Renal pelvis (tissue), 4 donors: ENCODE data around the gene PTPRN2. TPM values are rescaled to one million over a fixed set of nuclear protein-coding genes. Genes with fewer than 3 reads are reported as not detected.

Source experiments
- DNase-seq: peaks from one replicate; pipeline ENCODE4 v3.0.0-alpha.2; 2013
- polyA plus RNA-seq, 3 donors: library from polyadenylated mRNA; unstranded; fragments of 120-200 nt; gene quantifications; one replicate each; pipeline ENCODE4 v1.2.1, GENCODE V29; 2013; ENCODE audit not compliant: insufficient read length in 3 of 3

Gene PTPRN2
- polyA plus RNA-seq, 3 donors, result 6.6 to 7.5 (median 7.4) TPM

GRCh38 chr7:157799076-157799685 is 788.4 kb downstream of the PTPRN2 start:
- no peak for DNase-seq

- DNase-seq, result no peak
Measured at GRCh38 chr7:157797361-157797760, 790.3 kb downstream of the PTPRN2 start.

GRCh38 chr7:157796846-157797245 is 790.8 kb downstream of the PTPRN2 start:
- DNase-seq, result no peak

- DNase-seq, result no peak
Measured at GRCh38 chr7:157795643-157796042, 792.0 kb downstream of the PTPRN2 start.

GRCh38 chr7:157795199-157795598 is 792.4 kb downstream of the PTPRN2 start:
- DNase-seq, result no peak

DNA sequence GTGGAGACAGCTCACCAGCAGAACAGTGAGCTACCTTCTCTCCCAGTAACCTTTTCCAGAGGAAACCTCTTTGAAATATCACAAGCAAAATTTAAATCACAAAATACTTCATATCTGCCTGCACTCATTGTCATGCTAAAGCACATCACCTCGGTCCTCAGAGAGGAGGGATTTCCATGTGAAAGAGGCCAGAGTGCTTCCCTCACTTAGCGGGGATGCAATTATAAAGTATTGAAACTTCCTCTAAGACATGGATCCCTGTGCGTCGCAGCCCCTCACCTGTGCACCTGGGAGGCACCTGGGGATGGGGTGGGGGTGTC is 792.9 kb downstream of the PTPRN2 start:
- no peak for DNase-seq

DNA sequence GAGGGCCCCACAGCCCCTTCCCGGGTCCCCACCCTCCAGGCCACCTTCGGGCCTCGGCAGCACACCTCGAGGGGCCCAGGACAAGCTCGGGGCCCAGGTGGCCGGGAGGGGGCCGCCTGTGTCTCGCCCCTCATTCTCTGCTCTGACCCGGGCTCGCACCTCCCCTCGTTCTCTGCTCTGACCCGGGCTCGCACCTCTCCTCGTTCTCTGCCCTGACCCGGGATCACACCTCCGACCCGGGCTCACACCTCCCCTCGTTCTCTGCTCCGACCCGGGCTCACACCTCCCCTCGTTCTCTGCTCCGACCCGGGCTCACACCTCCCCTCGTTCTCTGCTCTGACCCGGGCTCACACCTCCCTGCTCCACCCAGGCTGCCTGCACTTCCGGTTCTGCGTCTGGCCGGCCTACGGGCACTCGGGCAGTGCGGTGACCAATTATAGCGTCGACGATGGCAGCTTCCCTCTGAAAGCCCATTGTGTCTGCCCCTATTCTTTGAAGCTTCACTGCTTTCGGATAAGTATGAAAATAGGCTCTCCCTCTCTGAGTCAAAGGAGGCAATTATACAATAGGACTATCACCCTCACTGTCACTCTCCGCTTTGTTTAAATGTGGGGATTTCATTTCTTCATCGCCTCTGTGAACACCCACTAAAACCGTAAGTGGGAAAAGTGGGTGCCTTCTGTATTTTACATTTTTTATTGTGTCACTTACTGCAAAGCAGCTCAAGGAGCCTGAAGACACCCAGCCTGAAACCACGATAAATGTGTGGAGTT is 793.5 kb downstream of the PTPRN2 start:
- no peak for DNase-seq

DNA sequence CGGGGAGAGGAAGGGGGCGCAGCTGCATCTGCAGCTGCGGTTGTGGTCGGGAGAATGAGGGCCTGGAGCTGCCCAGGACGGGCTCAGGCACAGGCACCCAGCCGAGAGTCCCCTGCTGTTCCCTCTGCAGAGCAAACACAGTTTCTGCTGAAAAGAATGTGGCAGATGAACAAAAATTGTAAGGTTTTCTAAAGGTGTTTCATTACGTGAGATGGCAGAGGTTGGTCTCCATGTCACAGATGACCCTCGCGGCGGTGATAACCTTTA is 794.6 kb downstream of the PTPRN2 start:
- no peak for DNase-seq

- DNase-seq, result no peak
Measured at GRCh38 chr7:157792241-157793086, 795.2 kb downstream of the PTPRN2 start.

DNA sequence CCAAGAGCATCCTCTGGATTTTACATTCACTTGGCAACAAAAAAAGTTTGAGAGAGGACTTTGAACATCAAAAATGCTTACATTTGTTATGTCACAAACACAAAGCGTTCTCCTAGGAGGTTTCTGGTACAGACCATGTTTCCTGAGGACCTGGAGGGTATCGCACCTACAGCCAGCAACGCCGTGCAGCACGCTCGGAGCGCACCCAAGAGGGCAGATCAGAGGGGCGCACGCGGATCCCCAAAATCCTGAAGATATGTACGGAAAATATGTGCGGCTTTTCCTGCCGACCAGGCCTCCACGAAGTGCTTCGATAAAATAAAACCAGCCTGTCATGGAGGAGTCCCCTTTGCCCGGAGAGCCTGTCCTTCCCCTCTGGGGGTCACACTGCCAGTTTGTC is 796.0 kb downstream of the PTPRN2 start:
- no peak for DNase-seq

- DNase-seq, result no peak
Measured at GRCh38 chr7:157791261-157791660, 796.4 kb downstream of the PTPRN2 start.

GRCh38 chr7:157789942-157790341 is 797.7 kb downstream of the PTPRN2 start:
- no peak for DNase-seq

- DNase-seq, result no peak
Measured at GRCh38 chr7:157789094-157789493, 798.5 kb downstream of the PTPRN2 start.

DNA sequence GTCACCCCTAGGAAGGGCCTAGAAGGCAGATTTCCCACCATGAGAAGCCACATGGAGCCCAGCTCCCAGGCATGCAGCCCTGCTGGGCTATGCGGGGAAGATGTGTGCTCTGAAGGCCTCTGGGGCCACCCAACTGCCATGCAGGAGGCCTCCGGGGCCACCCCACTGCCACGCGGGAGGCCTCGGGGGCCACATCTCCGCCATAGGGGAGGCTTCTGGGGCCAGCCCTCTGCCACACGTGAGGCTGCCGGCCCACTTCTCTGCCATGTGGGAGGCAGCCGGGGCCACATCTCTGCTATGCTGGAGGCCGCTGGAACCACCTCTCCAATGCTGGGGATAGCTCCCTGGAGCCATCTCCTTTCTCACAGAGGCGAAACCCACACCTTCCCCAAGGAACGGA is 799.0 kb downstream of the PTPRN2 start:
- DNase-seq, result no peak

- DNase-seq, result no peak
Measured at GRCh38 chr7:157787275-157787701, 800.3 kb downstream of the PTPRN2 start.

DNA sequence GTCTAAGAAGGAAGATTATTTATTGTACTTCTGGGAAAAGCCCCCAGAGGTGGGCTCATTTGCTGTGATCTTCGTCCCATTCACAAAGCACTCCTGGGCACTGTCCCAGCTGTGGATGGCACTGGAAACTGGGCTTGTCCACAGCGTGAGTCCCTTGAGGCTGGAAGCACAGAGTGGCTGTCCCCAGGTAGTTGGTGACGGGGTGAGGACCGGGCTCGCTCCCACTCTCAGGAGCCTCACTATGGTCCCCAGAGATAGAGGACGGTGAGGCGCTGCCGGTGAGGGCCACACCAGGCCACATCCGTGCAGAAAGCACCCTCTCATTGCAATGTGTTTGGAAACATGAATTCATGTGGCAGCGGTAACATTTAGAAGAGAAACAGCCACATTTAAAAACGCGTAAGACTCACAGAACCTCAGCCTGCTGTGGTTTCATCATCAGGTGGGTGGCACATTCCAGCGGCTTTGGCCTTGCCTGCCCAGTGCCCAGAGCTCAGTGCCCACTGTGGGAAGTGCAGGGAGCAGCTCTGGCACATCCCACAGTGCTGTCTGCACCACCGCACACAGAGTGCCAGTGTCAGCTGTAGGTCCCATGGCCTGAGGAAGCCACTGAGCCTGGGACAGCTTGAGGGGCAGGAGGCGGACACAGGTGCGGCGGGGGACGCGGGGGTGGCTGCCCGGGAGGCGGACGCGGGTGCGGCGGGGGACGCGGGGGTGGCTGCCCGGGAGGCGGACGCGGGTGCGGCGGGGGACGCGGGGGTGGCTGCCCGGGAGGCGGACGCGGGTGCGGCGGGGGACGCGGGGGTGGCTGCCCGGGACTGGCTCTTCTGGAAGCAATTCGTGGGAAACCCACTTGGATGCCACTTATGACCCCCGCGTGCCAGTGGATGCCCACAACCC is 801.0 kb downstream of the PTPRN2 start:
- DNase-seq, result no peak

DNA sequence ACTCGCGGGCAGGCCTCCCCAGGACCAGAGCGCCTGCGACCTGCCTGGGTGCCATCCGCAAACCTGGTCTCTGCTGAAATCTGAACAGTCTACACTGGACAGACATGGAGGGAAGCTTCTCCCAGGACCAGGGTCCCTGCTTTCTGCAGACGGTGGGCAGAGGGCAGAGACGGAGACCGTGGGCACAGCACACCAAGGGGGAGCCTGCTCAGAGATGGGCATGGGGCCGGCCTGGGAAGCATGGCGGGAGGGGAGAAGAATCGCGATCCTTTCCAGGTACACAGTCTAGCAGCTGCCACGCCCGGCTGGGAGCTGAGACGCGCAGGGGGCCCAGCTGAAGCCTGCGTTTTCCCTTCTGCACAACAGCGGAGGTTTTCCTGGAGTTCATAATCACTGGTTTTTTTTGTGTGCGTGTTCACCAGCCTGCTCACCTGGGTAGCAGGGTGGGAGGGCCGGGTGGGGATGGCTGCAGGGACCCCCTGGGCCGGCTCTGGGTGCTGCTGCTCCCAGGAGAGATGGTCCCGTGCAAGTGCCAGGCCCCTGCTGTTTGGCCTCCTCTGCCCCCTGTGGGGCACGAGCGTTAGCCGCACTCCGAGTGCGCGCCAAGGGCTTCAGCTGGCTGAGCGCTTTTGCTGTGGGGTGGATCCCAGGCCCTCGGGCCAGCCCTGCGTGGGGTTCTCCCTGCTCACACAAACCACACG is 802.0 kb downstream of the PTPRN2 start:
- no peak for DNase-seq

- DNase-seq, result no peak
Measured at GRCh38 chr7:157784979-157785441, 802.6 kb downstream of the PTPRN2 start.

- no peak for DNase-seq
Measured at GRCh38 chr7:157784041-157784835, 803.4 kb downstream of the PTPRN2 start.

GRCh38 chr7:157782041-157782440 is 805.6 kb downstream of the PTPRN2 start:
- DNase-seq, result no peak
